GM19351 (cell line): ENCODE data around the gene PCDHA1.
"Not testable (repeated sequence)": the region's sequence is repeated elsewhere in the genome, so short reads cannot be mapped to it uniquely, and the experiment has no call there.

Experiments
- ATAC-seq: cut with Tn5 transposase; IDR thresholded peaks from one replicate; pipeline ENCODE4 v1.9.1; 2021; ENCODE audit warnings: mild to moderate bottlenecking, moderate library complexity; ENCODE audit not compliant: unreplicated experiment

Gene PCDHA1

DNA sequence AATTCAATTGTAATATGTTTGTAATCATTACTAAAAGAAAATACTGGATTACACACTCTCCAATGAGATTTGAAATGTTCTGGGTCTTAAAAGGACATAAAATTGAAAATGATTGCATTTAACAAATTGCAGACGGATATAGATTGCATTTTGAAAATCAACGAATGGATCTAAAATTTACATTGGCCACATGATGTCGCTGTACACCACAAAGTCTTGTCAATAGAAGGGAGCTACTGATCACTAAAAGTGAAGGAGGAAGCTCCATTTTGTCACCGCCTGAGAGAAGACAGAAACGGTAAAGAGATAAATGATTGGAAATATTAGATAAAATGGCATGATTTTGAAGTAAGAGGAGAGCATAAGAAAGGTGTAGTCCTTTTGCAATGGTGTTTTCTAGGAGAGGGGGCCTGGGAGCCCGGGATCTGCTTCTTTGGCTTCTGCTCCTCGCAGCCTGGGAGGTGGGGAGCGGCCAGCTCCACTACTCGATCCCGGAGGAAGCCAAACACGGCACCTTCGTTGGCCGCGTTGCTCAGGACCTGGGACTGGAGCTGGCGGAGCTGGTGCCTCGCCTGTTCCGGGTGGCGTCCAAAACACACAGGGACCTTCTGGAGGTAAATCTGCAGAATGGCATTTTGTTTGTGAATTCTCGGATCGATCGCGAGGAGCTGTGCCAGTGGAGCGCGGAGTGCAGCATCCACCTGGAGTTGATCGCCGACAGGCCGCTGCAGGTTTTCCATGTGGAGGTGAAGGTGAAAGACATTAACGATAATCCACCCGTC, at the start of gene PCDHA1:
PCDHA1 (plus strand) TSS at position 236 of the 782 bp plus-strand sequence.
- no peak for ATAC-seq

DNA sequence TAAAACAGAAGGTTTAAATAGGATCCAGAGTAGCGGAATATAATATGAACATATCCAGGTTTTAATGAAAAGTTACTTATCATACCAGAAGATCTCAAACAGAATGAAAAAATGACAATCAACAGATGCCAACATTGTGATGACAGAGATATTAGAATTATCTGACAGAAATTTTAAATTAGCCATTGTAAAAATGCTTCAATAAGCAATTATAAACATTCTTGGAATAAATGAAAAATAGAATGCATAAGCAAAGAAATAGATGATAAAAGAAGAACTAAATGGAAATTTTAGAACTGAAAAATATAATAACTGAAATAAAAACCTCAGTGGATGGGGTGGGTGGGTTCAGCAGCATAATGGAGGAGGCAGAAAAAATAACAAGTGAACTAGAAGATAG, 48.5 kb upstream of the PCDHA1 start:
- ATAC-seq, result no peak

DNA sequence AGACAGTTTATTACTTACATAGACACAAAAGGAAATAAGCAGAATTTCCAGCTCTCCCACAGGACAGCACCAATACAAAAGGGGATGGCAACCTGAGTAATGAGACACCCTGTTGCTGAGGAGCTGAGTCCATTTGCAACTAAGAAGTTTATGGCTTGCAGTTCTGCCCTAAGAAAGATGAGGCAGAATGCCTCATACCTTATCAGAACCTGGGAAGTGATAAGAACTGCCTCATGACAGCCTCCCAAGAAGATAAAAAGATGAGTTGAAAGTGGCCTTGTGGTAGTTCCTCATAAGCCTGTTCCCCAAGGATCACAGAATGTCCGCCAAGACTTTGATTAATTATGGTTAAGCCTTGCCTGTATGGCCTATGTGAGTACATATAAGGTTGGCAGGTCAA, 44.0 kb upstream of the PCDHA1 start:
- ATAC-seq, result no peak

- no peak for ATAC-seq
Measured at GRCh38 chr5:140753561-140753960, 32.4 kb upstream of the PCDHA1 start.

- ATAC-seq, result no peak
Measured at GRCh38 chr5:140764177-140764973, 21.6 kb upstream of the PCDHA1 start.

GRCh38 chr5:140767444-140767843, 18.5 kb upstream of the PCDHA1 start:
- no peak for ATAC-seq

DNA sequence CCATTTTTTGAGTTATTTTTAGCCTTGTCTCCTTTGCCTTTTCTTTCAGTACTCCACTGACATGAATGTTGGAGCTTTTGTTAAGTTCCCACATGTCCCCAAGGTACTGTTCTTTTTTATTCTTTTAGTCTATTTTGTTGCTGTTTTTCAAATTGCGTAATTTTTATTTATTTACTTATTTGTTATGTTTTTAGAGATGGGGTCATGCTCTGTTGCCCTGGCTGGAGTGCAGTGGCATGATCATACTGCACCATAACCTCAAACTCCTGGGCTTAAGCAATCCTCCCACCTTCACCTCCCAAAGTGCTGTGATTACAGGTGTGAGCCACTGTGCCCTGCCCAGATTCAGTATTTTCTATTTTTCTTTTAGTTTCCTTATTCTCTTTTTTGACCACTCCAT, 5.4 kb upstream of the PCDHA1 start:
- no peak for ATAC-seq

DNA sequence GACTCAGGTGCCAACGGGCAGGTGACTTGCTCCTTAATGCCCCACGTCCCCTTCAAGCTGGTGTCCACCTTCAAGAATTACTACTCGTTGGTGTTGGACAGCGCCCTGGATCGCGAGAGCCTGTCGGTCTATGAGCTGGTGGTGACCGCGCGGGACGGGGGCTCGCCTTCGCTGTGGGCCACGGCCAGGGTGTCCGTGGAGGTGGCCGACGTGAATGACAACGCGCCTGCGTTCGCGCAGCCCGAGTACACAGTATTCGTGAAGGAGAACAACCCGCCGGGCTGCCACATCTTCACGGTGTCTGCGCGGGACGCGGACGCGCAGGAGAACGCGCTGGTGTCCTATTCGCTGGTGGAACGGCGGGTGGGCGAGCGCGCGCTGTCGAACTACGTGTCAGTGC, 1.5 kb downstream of the PCDHA1 start:
- ATAC-seq, result not testable (repeated sequence)

DNA sequence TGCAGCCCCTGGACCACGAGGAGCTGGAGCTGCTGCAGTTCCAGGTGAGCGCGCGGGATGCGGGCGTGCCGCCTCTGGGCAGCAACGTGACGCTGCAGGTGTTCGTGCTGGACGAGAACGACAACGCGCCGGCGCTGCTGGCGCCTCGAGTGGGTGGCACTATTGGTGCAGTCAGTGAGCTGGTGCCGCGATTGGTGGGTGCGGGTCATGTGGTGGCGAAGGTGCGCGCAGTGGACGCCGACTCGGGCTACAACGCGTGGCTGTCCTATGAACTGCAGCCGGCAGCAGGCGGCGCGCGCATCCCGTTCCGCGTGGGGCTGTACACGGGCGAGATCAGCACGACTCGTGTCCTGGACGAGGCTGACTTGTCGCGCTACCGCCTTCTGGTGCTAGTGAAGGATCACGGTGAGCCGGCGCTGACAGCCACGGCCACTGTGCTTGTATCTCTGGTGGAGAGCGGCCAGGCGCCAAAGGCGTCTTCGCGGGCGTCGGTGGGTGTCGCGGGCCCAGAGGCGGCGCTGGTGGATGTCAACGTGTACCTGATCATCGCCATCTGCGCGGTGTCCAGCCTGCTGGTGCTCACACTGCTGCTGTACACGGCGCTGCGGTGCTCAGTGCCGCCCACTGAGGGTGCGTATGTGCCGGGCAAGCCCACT, 2.0 kb downstream of the PCDHA1 start:
- ATAC-seq, result not testable (repeated sequence)

DNA sequence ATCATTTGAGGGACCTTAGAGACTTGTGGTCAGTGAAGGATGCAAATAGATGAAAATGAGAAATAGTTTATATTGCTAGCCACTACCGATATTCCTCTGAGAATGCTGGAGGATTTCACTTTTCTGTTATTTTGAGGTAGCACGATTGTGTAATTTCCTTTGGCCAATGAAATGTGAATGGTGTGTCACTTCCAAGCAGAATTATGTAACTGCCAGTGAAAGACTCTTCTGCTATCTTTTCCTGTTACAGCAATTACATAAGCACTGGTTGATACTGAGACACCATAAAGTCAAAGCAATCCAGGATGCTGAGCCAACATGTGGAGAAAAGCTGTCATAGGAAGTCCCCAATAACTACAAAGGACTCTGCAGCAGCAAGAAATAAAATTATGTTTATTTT, 5.1 kb downstream of the PCDHA1 start:
- ATAC-seq, result no peak

- no peak for ATAC-seq
Measured at GRCh38 chr5:140794595-140795258, 8.8 kb downstream of the PCDHA1 start, which contains the start of gene PCDHA2. TSS of gene PCDHA2 (plus strand) at chr5:140794852.

GRCh38 chr5:140795259-140795641, 9.3 kb downstream of the PCDHA1 start:
- no peak for ATAC-seq

- ATAC-seq, result not testable (repeated sequence)
Measured at GRCh38 chr5:140796072-140796717, 10.3 kb downstream of the PCDHA1 start.

GRCh38 chr5:140796718-140797095, 10.8 kb downstream of the PCDHA1 start:
- ATAC-seq, result no peak

- no peak for ATAC-seq
Measured at GRCh38 chr5:140800816-140801493, 15.0 kb downstream of the PCDHA1 start, which contains the start of gene PCDHA3. TSS of gene PCDHA3 (plus strand) at chr5:140801057.

DNA sequence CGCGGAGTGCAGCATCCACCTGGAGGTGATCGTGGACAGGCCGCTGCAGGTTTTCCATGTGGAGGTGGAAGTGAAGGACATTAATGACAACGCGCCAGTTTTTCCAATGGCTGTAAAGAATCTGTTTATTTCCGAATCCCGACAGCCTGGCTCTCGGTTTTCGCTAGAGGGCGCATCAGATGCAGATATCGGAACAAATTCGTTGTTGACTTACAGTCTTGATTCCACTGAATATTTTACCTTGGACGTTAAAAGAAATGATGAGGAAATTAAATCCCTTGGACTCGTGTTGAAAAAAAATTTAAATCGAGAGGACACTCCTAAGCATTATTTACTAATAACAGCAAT, 15.5 kb downstream of the PCDHA1 start:
- ATAC-seq, result no peak

- not testable (repeated sequence) for ATAC-seq
Measured at GRCh38 chr5:140802381-140802780, 16.4 kb downstream of the PCDHA1 start.

DNA sequence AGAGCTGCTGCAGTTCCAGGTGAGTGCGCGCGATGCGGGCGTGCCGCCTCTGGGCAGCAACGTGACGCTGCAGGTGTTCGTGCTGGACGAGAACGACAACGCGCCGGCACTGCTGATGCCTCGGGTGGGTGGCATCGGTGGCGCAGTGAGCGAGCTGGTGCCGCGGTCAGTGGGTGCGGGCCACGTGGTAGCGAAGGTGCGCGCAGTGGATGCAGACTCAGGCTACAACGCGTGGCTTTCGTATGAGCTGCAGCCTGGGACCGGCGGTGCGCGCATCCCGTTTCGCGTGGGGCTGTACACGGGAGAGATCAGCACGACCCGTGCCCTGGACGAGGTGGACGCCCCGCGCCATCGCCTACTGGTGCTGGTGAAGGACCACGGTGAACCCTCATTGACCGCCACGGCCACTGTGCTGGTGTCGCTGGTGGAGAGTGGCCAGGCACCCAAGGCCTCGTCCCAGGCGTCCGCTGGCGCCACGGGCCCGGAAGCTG, 16.9 kb downstream of the PCDHA1 start:
- ATAC-seq, result no peak

- ATAC-seq, result no peak
Measured at GRCh38 chr5:140806834-140807775, 21.2 kb downstream of the PCDHA1 start, which contains the start of gene PCDHA4. TSS of gene PCDHA4 (plus strand) at chr5:140807068.
